Bronchial epithelial cell (primary cell): ENCODE measurements around the gene MYF6. TPM values are rescaled to one million over a fixed set of nuclear protein-coding genes. Genes with fewer than 3 reads are reported as not detected.

Experiments used
- DNase-seq: peaks from one replicate; pipeline ENCODE4 v3.0.0-alpha.2; 2010; ENCODE audit warnings: low read depth
- FAIRE-seq: peaks from 2 replicates; lab custom pipeline; 2011; peaks lifted over from hg19 to GRCh38; lab: Jason Lieb, UNC
- H3K27me3 ChIP-seq: 2 replicates; pipeline ENCODE4 v1.5.1; 2011; ENCODE audit warnings: low read length; ENCODE audit not compliant: control insufficient read depth, insufficient read depth
- H3K36me3 ChIP-seq: 2 replicates; pipeline ENCODE4 v1.5.1; 2011; ENCODE audit warnings: low read length; ENCODE audit not compliant: control insufficient read depth, insufficient read depth
- H3K4me3 ChIP-seq: 2 replicates; pipeline ENCODE4 v1.5.1; 2011; ENCODE audit warnings: mild to moderate bottlenecking, low read depth, low read length, control low read depth
- total RNA-seq: library from RNA; depleted of rRNA; stranded (reverse); fragments of >200 nt; gene quantifications from 2 replicates; pipeline ENCODE4 v1.2.1, GENCODE V29; 2014
- TF ChIP-seq, protein P1 (sequence below): IDR thresholded peaks from 2 replicates; pipeline ENCODE4 v1.5.1; 2011; ENCODE audit warnings: mild to moderate bottlenecking, moderate library complexity, low read length, control low read depth, inconsistent platforms; ENCODE audit not compliant: insufficient read depth, severe bottlenecking

The MYF6 gene
- total RNA-seq, 1 donor from 2014 or later = not detected

DNA sequence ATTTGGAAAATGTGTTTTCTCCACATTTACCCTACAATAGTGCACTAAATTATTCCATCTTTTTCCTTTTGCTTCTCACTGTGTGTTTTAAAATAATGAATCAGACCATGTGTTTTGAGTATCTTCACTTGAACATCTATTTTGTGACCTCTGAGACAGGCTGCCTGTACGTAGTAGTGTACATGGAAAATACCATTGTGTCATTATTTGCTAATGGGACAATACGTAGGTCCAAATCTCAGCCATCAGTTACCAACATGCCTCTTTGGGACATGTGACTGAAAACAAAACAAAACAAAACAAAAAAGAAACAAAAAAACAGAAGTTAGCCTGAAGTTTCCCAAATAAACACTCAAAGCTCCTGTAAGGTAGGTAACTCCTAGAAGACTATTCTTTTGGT lies 7.1 kb upstream of the MYF6 start:
- DNase-seq (no peak), FAIRE-seq (no peak)
- Histone ChIP-seq H3K36me3 (no peaks in the 10 kb centered on the region), H3K4me3 (no peak overlapping the region), H3K27me3 (no peaks in the 10 kb centered on the region)
- TF ChIP-seq, protein P1, sequence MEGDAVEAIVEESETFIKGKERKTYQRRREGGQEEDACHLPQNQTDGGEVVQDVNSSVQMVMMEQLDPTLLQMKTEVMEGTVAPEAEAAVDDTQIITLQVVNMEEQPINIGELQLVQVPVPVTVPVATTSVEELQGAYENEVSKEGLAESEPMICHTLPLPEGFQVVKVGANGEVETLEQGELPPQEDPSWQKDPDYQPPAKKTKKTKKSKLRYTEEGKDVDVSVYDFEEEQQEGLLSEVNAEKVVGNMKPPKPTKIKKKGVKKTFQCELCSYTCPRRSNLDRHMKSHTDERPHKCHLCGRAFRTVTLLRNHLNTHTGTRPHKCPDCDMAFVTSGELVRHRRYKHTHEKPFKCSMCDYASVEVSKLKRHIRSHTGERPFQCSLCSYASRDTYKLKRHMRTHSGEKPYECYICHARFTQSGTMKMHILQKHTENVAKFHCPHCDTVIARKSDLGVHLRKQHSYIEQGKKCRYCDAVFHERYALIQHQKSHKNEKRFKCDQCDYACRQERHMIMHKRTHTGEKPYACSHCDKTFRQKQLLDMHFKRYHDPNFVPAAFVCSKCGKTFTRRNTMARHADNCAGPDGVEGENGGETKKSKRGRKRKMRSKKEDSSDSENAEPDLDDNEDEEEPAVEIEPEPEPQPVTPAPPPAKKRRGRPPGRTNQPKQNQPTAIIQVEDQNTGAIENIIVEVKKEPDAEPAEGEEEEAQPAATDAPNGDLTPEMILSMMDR = no peak

- TF ChIP-seq, protein P1 = no peak
- DNase-seq = no peak
- Histone ChIP-seq H3K4me3 (no peak overlapping the region), H3K27me3 (no peaks in the 10 kb centered on the region), H3K36me3 (no peaks in the 10 kb centered on the region)
- no peak for FAIRE-seq
Observed at GRCh38 chr12:80701388-80701787, 6.0 kb upstream of the MYF6 start.

DNA sequence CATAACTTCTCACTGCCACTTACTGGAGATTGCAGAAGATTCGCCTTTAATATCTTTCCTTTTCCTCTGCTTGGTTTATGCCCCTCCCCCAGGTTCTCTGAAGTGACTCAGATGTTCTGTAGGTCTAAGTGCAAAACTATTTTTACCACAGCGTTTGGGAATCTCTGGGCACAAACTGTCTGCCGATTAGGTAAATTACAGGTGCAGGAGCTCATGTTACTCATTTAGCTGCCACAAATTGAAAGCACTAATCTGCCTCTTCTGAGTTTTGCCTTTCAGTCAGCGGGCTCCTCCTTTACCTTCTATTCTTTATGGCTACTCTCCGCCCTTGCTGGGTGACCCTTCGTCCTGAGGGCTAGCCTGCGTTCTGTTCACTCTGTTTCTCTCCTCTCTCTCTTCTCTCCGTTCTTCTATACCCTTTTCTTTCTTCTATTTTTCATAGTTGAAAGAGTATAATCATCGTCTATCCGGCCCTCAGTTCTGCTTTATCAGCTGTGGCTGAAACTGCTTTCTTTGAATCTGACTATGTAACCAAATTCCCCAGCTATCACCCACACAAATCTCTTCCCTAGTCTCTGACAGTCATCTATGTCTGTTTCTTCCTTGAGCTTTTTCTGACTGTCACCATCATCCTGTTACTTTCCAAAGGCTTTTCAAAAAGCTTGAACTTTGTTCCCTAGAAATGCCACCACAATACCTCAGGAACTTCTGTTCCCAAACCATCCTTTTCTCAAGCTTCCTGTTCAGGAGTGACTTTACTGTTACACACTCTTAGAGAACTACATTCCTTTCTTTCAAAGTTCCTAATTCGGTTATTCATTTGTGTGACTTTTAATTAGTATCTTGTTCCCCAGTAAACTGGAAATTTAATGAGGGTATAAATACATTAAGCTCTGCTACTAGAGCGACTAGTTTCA lies 4.3 kb upstream of the MYF6 start:
- Histone ChIP-seq H3K36me3 (no peaks in the 10 kb centered on the region), H3K4me3 (no peak overlapping the region), H3K27me3 (peaks cover 4% of the 10 kb centered on the region)
- DNase-seq (peak; percentile 81), FAIRE-seq (no peak)
- TF ChIP-seq, protein P1 = no peak

DNA sequence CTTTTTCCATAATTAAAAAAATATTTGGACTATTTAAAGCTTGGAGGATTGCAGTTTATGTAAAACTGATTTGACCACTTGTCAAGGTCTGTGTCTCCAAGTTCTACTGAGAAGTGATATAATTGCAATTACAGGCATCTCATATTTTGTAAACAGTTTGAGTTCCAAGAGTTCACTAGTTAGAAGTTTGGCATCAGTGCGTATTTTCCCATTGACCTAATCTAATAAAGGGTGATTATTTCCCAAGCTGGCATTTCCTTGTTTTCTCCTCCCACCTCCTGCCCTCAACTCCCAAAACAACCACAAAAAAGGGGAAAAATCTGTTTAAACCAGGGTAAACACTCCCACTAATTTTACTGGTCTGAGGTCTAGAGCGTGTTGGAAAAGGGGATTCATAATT lies 3.0 kb upstream of the MYF6 start:
- TF ChIP-seq, protein P1 = no peak
- Histone ChIP-seq H3K36me3 (no peaks in the 10 kb centered on the region), H3K4me3 (no peak overlapping the region), H3K27me3 (peaks cover 9% of the 10 kb centered on the region)
- no peak for DNase-seq
- no peak for FAIRE-seq

GRCh38 chr12:80707830-80708258 lies 410 bp downstream of the MYF6 start:
- TF ChIP-seq, protein P1 = no peak
- DNase-seq (no peak), FAIRE-seq (no peak)
- peaks cover 9% of the 10 kb centered on the region for H3K27me3 ChIP-seq
- H3K36me3 ChIP-seq = no peaks in the 10 kb centered on the region
- no peak overlapping the region for H3K4me3 ChIP-seq
